HL-60 (cell line): ENCODE data around the gene SLBP.

ENCODE experiments used
- CTCF ChIP-seq: IDR thresholded peaks from one replicate; pipeline ENCODE4 v1.5.1; 2011; ENCODE audit warnings: low read length, control low read depth, inconsistent platforms; ENCODE audit not compliant: insufficient read depth
- GABPA ChIP-seq: IDR thresholded peaks from 2 replicates; pipeline ENCODE4 v1.6.1; 2012; ENCODE audit warnings: low read depth
- POLR2AphosphoS5 ChIP-seq: IDR thresholded peaks from 2 replicates; pipeline ENCODE4 v1.6.1; 2012; ENCODE audit warnings: low read depth
- REST ChIP-seq: IDR thresholded peaks from 2 replicates; pipeline ENCODE4 v1.6.1; 2012; ENCODE audit warnings: low read depth; ENCODE audit not compliant: insufficient replicate concordance
- SPI1 ChIP-seq: IDR thresholded peaks from 2 replicates; pipeline ENCODE4 v1.6.1; 2012; ENCODE audit warnings: low read depth, mild to moderate bottlenecking, borderline replicate concordance

GRCh38 chr4:1721003-1721665 lies 9.0 kb upstream of the SLBP start, which contains the start of the genes TACC3 and TMEM129:
- TF ChIP-seq POLR2AphosphoS5: peak; percentile 48; the same call in 1 of the 2 replicates
- TF ChIP-seq CTCF: no peak
- TF ChIP-seq REST: peak; percentile 46
- peak; percentile 12; the same call in 1 of the 2 replicates for TF ChIP-seq SPI1
- peak; percentile 90 for TF ChIP-seq GABPA
